ENCODE results near the gene HIVEP3.

Gene HIVEP3

GRCh38 chr1:41887365-41887764, 31.4 kb downstream of the HIVEP3 start:
- no peaks in the 10 kb centered on the region for H3K27me3 ChIP-seq (ENCODE audit: control insufficient read depth, insufficient read depth, low read length)
- H3K27ac ChIP-seq (ENCODE audit: low read depth, low read length), result no peak overlapping the region
- H3K36me3 ChIP-seq (ENCODE audit: control insufficient read depth, insufficient read depth, low read length), result no peaks in the 10 kb centered on the region
- H3K4me1 ChIP-seq (ENCODE audit: control insufficient read depth, insufficient read depth, low read length), result no peaks in the 10 kb centered on the region
- H3K9ac ChIP-seq (ENCODE audit: low read length), result no peak overlapping the region
- H3K4me3 ChIP-seq (ENCODE audit: low read length), result no peak overlapping the region

- Histone ChIP-seq H3K27ac (ENCODE audit: low read depth, low read length) (no peak overlapping the region), H3K4me1 (ENCODE audit: control insufficient read depth, insufficient read depth, low read length) (no peaks in the 10 kb centered on the region), H3K36me3 (ENCODE audit: control insufficient read depth, insufficient read depth, low read length) (no peaks in the 10 kb centered on the region), H3K9ac (ENCODE audit: low read length) (no peak overlapping the region), H3K27me3 (ENCODE audit: control insufficient read depth, insufficient read depth, low read length) (no peaks in the 10 kb centered on the region), H3K4me3 (ENCODE audit: low read length) (no peak overlapping the region)
Measured at GRCh38 chr1:41884256-41885230, 34.2 kb downstream of the HIVEP3 start.

- H3K27me3 ChIP-seq (ENCODE audit: control insufficient read depth, insufficient read depth, low read length), result no peaks in the 10 kb centered on the region
- H3K27ac ChIP-seq (ENCODE audit: low read depth, low read length), result no peak overlapping the region
- no peaks in the 10 kb centered on the region for H3K36me3 ChIP-seq (ENCODE audit: control insufficient read depth, insufficient read depth, low read length)
- H3K9ac ChIP-seq (ENCODE audit: low read length), result no peak overlapping the region
- no peaks in the 10 kb centered on the region for H3K4me1 ChIP-seq (ENCODE audit: control insufficient read depth, insufficient read depth, low read length)
- H3K4me3 ChIP-seq (ENCODE audit: low read length), result no peak overlapping the region
Measured at GRCh38 chr1:41883507-41883906, 35.2 kb downstream of the HIVEP3 start.

GRCh38 chr1:41882486-41882885, 36.2 kb downstream of the HIVEP3 start:
- Histone ChIP-seq H3K27ac (ENCODE audit: low read depth, low read length) (no peak overlapping the region), H3K36me3 (ENCODE audit: control insufficient read depth, insufficient read depth, low read length) (no peaks in the 10 kb centered on the region), H3K4me1 (ENCODE audit: control insufficient read depth, insufficient read depth, low read length) (no peaks in the 10 kb centered on the region), H3K4me3 (ENCODE audit: low read length) (no peak overlapping the region), H3K27me3 (ENCODE audit: control insufficient read depth, insufficient read depth, low read length) (no peaks in the 10 kb centered on the region), H3K9ac (ENCODE audit: low read length) (no peak overlapping the region)

- Histone ChIP-seq H3K27ac (ENCODE audit: low read depth, low read length) (no peak overlapping the region), H3K4me1 (ENCODE audit: control insufficient read depth, insufficient read depth, low read length) (no peaks in the 10 kb centered on the region), H3K4me3 (ENCODE audit: low read length) (no peak overlapping the region), H3K27me3 (ENCODE audit: control insufficient read depth, insufficient read depth, low read length) (no peaks in the 10 kb centered on the region), H3K36me3 (ENCODE audit: control insufficient read depth, insufficient read depth, low read length) (no peaks in the 10 kb centered on the region), H3K9ac (ENCODE audit: low read length) (no peak overlapping the region)
Measured at GRCh38 chr1:41882068-41882477, 36.6 kb downstream of the HIVEP3 start.

- Histone ChIP-seq H3K4me3 (ENCODE audit: low read length) (no peak overlapping the region), H3K4me1 (ENCODE audit: control insufficient read depth, insufficient read depth, low read length) (no peaks in the 10 kb centered on the region), H3K27me3 (ENCODE audit: control insufficient read depth, insufficient read depth, low read length) (no peaks in the 10 kb centered on the region)
Measured at GRCh38 chr1:41880950-41881885, 37.5 kb downstream of the HIVEP3 start.

GRCh38 chr1:41880261-41880660, 38.5 kb downstream of the HIVEP3 start:
- Histone ChIP-seq H3K4me1 (ENCODE audit: control insufficient read depth, insufficient read depth, low read length) (no peaks in the 10 kb centered on the region), H3K9ac (ENCODE audit: low read length) (no peak overlapping the region), H3K36me3 (ENCODE audit: control insufficient read depth, insufficient read depth, low read length) (no peaks in the 10 kb centered on the region), H3K27ac (ENCODE audit: low read depth, low read length) (no peak overlapping the region), H3K27me3 (ENCODE audit: control insufficient read depth, insufficient read depth, low read length) (no peaks in the 10 kb centered on the region), H3K4me3 (ENCODE audit: low read length) (no peak overlapping the region)

More at GRCh38 chr1:41880950-41881885, 37.5 kb downstream of the HIVEP3 start:
- Histone ChIP-seq H3K9ac (ENCODE audit: low read length) (no peak overlapping the region), H3K27ac (ENCODE audit: low read depth, low read length) (no peak overlapping the region), H3K36me3 (ENCODE audit: control insufficient read depth, insufficient read depth, low read length) (no peaks in the 10 kb centered on the region)

- Histone ChIP-seq H3K4me1 (ENCODE audit: control insufficient read depth, insufficient read depth, low read length) (no peaks in the 10 kb centered on the region), H3K36me3 (ENCODE audit: control insufficient read depth, insufficient read depth, low read length) (no peaks in the 10 kb centered on the region), H3K27ac (ENCODE audit: low read depth, low read length) (no peak overlapping the region), H3K4me3 (ENCODE audit: low read length) (no peak overlapping the region), H3K9ac (ENCODE audit: low read length) (no peak overlapping the region), H3K27me3 (ENCODE audit: control insufficient read depth, insufficient read depth, low read length) (no peaks in the 10 kb centered on the region)
Measured at GRCh38 chr1:41879617-41880016, 39.1 kb downstream of the HIVEP3 start.

GRCh38 chr1:41878911-41879310, 39.8 kb downstream of the HIVEP3 start:
- Histone ChIP-seq H3K9ac (ENCODE audit: low read length) (no peak overlapping the region), H3K27ac (ENCODE audit: low read depth, low read length) (no peak overlapping the region), H3K27me3 (ENCODE audit: control insufficient read depth, insufficient read depth, low read length) (no peaks in the 10 kb centered on the region), H3K4me3 (ENCODE audit: low read length) (no peak overlapping the region), H3K36me3 (ENCODE audit: control insufficient read depth, insufficient read depth, low read length) (no peaks in the 10 kb centered on the region), H3K4me1 (ENCODE audit: control insufficient read depth, insufficient read depth, low read length) (no peaks in the 10 kb centered on the region)

GRCh38 chr1:41878495-41878894, 40.2 kb downstream of the HIVEP3 start:
- no peaks in the 10 kb centered on the region for H3K27me3 ChIP-seq (ENCODE audit: control insufficient read depth, insufficient read depth, low read length)
- H3K27ac ChIP-seq (ENCODE audit: low read depth, low read length), result no peak overlapping the region
- no peaks in the 10 kb centered on the region for H3K36me3 ChIP-seq (ENCODE audit: control insufficient read depth, insufficient read depth, low read length)
- H3K9ac ChIP-seq (ENCODE audit: low read length), result no peak overlapping the region
- H3K4me3 ChIP-seq (ENCODE audit: low read length), result no peak overlapping the region
- H3K4me1 ChIP-seq (ENCODE audit: control insufficient read depth, insufficient read depth, low read length), result no peaks in the 10 kb centered on the region

GRCh38 chr1:41876576-41877445, 41.9 kb downstream of the HIVEP3 start:
- Histone ChIP-seq H3K4me3 (ENCODE audit: low read length) (no peak overlapping the region), H3K27ac (ENCODE audit: low read depth, low read length) (no peak overlapping the region), H3K27me3 (ENCODE audit: control insufficient read depth, insufficient read depth, low read length) (no peaks in the 10 kb centered on the region), H3K4me1 (ENCODE audit: control insufficient read depth, insufficient read depth, low read length) (no peaks in the 10 kb centered on the region), H3K36me3 (ENCODE audit: control insufficient read depth, insufficient read depth, low read length) (no peaks in the 10 kb centered on the region), H3K9ac (ENCODE audit: low read length) (no peak overlapping the region)

Data from rectal smooth muscle tissue (tissue), 1 donor.